ENCODE data around the gene ABT1. TPM values are rescaled to one million over a fixed set of nuclear protein-coding genes. Genes with fewer than 3 reads are reported as not detected.

ABT1 gene
- total RNA-seq, 1 experiment from 2014 or later = 26.7 TPM

DNA sequence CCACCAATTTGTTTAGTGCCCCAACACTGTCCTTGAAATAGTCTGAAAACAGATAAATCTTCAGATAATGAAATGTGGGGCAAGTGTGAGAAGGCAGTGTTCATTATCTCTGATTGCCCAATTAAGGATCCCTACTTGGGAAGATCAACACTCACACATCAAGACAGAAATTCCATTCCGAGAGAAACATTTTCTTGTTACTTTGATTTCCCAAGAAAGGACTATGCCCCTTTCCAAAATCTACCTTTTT lies 42.4 kb upstream of the ABT1 start:
- no peak for TF ChIP-seq ZNF274 (IDR thresholded peaks at IDR 0.05; ENCODE audit: low read depth, low read length)
- no peak for TF ChIP-seq CTCF (IDR thresholded peaks at IDR 0.05 in 2 of 3, conservative IDR thresholded peaks at IDR 0.05 in 1 of 3; ENCODE audit: borderline replicate concordance in 1 of 3, insufficient read depth in 1 of 3, low read depth in 2 of 3, low read length in 2 of 3)
- TF ChIP-seq CBX3 (IDR thresholded peaks at IDR 0.05; ENCODE audit: low read depth) = no peak
- Histone ChIP-seq H4K20me1 (ENCODE audit: insufficient read depth) (no peaks in the 10 kb centered on the region), H3K27ac (ENCODE audit: low read depth, low read length) (peak overlapping the region; percentile 21; the same call in 1 of the 2 replicates), H3K9me3 (ENCODE audit: control insufficient read depth in 1 of 2, insufficient read depth in 1 of 2, low read depth in 1 of 2, low read length in 2 of 2) (no peaks in the 10 kb centered on the region), H2AFZ (ENCODE audit: low read depth, low read length, poor library complexity, severe bottlenecking) (peak overlapping the region; percentile 73), H3K4me3 (replicated peaks in 1 of 2; ENCODE audit: low read depth in 1 of 2, low read length in 2 of 2) (peak overlapping the region; percentile 19 to 44), H3K4me1 (ENCODE audit: control insufficient read depth in 1 of 2, insufficient read depth in 2 of 2, low read length in 2 of 2) (peaks cover 14 to 45% of the 10 kb centered on the region in 2 experiments), H3K4me2 (ENCODE audit: low read length) (peak overlapping the region; percentile 75), H3K79me2 (ENCODE audit: insufficient read depth, low read length) (no peaks in the 10 kb centered on the region), H3K27me3 (ENCODE audit: insufficient read depth, low read length) (no peaks in the 10 kb centered on the region), H3K9me2 (ENCODE audit: insufficient read depth) (no peaks in the 10 kb centered on the region), H3K36me3 (ENCODE audit: control insufficient read depth in 1 of 2, insufficient read depth in 2 of 2, low read length in 2 of 2) (no peaks in the 10 kb centered on the region), H3K9ac (ENCODE audit: low read length) (peak overlapping the region; percentile 19; the same call in 1 of the 2 replicates)
- ChIA-PET CTCF (interaction anchor here (1.7 to 1.8 kb wide), 2 partner anchors 41 to 213 kb away, joined by 7 to 11 read pairs; no protein-coding TSS in a partner anchor), RAD21 (ENCODE audit: low non-redundant PET in 1 of 2, low total read pairs in 2 of 2, uncharacterized antibody in 2 of 2, unreplicated experiment in 2 of 2) (no interaction called here), POLR2A (interaction anchor here (0.7 to 2.4 kb wide), 5 partner anchors 9 to 223 kb away, joined by 3 to 8 read pairs (median 5); no protein-coding TSS in a partner anchor)
- ATAC-seq (no peak; the same call in 1 of the 2 replicates), DNase-seq (ENCODE audit: low read depth, low spot score) (no peak)
- intact Hi-C loops (cut with micrococcal nuclease) = loop anchor here (5.0 kb wide), 2 partner anchors 212 to 242 kb away; no protein-coding TSS in a partner anchor
- no TSS peak for BruUV-seq (replicated peaks)

- ChIA-PET POLR2A (interaction anchor here (0.7 to 2.4 kb wide), 5 partner anchors 9 to 224 kb away, joined by 3 to 6 read pairs (median 3); partner anchors contain the start of gene HMGN4), CTCF (interaction anchor here (1.7 to 1.8 kb wide), 2 partner anchors 40 to 213 kb away, joined by 7 to 11 read pairs; no protein-coding TSS in a partner anchor), RAD21 (ENCODE audit: low non-redundant PET in 1 of 2, low total read pairs in 2 of 2, uncharacterized antibody in 2 of 2, unreplicated experiment in 2 of 2) (no interaction called here)
- peak; percentile 39 for ATAC-seq
- no peak for DNase-seq (ENCODE audit: low read depth, low spot score)
- no peak for TF ChIP-seq SIN3A (IDR thresholded peaks at IDR 0.05; ENCODE audit: low read depth)
- 0 out of 2 replicates have a peak, but pooled peaks have one; percentile 50 for TF ChIP-seq CBX3 (IDR thresholded peaks at IDR 0.05; ENCODE audit: low read depth)
- TF ChIP-seq TCF7L2 (IDR thresholded peaks at IDR 0.05; ENCODE audit: borderline replicate concordance, extremely low read depth, insufficient read depth, insufficient read length) = no peak
- 0 out of 2 replicates have a peak, but pooled peaks have one; percentile 2 for TF ChIP-seq RAD21 (IDR thresholded peaks at IDR 0.05; ENCODE audit: low read depth)
- TF ChIP-seq SP1 (IDR thresholded peaks at IDR 0.05; ENCODE audit: low read depth) = 0 out of 2 replicates have a peak, but pooled peaks have one; percentile 6
- TF ChIP-seq, protein P1, sequence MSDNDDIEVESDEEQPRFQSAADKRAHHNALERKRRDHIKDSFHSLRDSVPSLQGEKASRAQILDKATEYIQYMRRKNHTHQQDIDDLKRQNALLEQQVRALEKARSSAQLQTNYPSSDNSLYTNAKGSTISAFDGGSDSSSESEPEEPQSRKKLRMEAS (IDR thresholded peaks at IDR 0.05) = no peak
- no peak for TF ChIP-seq EZH2phosphoT487 (IDR thresholded peaks at IDR 0.05; ENCODE audit: borderline replicate concordance)
- no peak for TF ChIP-seq ZNF274 (IDR thresholded peaks at IDR 0.05; ENCODE audit: low read depth, low read length)
- TF ChIP-seq, protein P2, sequence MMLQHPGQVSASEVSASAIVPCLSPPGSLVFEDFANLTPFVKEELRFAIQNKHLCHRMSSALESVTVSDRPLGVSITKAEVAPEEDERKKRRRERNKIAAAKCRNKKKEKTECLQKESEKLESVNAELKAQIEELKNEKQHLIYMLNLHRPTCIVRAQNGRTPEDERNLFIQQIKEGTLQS (IDR thresholded peaks at IDR 0.05) = peak; percentile 90
- peak overlapping the region; percentile 19; the same call in 1 of the 2 replicates for H3K9ac ChIP-seq (ENCODE audit: low read length)
- peak overlapping the region; percentile 19 to 44 for H3K4me3 ChIP-seq (replicated peaks in 1 of 2; ENCODE audit: low read depth in 1 of 2, low read length in 2 of 2)
- H3K4me2 ChIP-seq (ENCODE audit: low read length) = peak overlapping the region; percentile 75
- H3K79me2 ChIP-seq (ENCODE audit: insufficient read depth, low read length) = no peaks in the 10 kb centered on the region
- H3K9me3 ChIP-seq (ENCODE audit: control insufficient read depth in 1 of 2, insufficient read depth in 1 of 2, low read depth in 1 of 2, low read length in 2 of 2) = no peaks in the 10 kb centered on the region
- no peaks in the 10 kb centered on the region for H4K20me1 ChIP-seq (ENCODE audit: insufficient read depth)
- H3K36me3 ChIP-seq (ENCODE audit: control insufficient read depth in 1 of 2, insufficient read depth in 2 of 2, low read length in 2 of 2) = no peaks in the 10 kb centered on the region
- H3K9me2 ChIP-seq (ENCODE audit: insufficient read depth) = no peaks in the 10 kb centered on the region
- peak overlapping the region; percentile 73 for H2AFZ ChIP-seq (ENCODE audit: low read depth, low read length, poor library complexity, severe bottlenecking)
- H3K27ac ChIP-seq (ENCODE audit: low read depth, low read length) = peak overlapping the region; percentile 21; the same call in 1 of the 2 replicates
- no TSS peak for BruUV-seq (replicated peaks)
- intact Hi-C loops (cut with micrococcal nuclease) = loop anchor here (5.0 kb wide), 3 partner anchors 213 to 243 kb away; no protein-coding TSS in a partner anchor
- peaks cover 14 to 45% of the 10 kb centered on the region in 2 experiments for H3K4me1 ChIP-seq (ENCODE audit: control insufficient read depth in 1 of 2, insufficient read depth in 2 of 2, low read length in 2 of 2)
- H3K27me3 ChIP-seq (ENCODE audit: insufficient read depth, low read length) = no peaks in the 10 kb centered on the region
Measured at GRCh38 chr6:26554697-26555504, 41.9 kb upstream of the ABT1 start.

Data from HCT116 (cell line).